ENCODE data around the gene ZNF552.

The ZNF552 gene

GRCh38 chr19:57771417-57771816, 43.3 kb downstream of the ZNF552 start:
- no peak for DNase-seq

- peak; percentile 85 for DNase-seq
These were observed 45.2 kb downstream of the ZNF552 start, which contains the start of gene ZNF586 for GRCh38 chr19:57769345-57770131. TSS of gene ZNF586 (plus strand) at chr19:57769676. CDS start at chr19:57769843, 167 bp downstream.

GRCh38 chr19:57759096-57759495, 55.6 kb downstream of the ZNF552 start:
- DNase-seq: no peak

- DNase-seq: no peak
These were observed 56.8 kb downstream of the ZNF552 start for GRCh38 chr19:57757941-57758340.
